ENCODE data around the gene MCTP1. TPM values are rescaled to one million over a fixed set of nuclear protein-coding genes. Genes with fewer than 3 reads are reported as not detected.

The MCTP1 gene
- total RNA-seq, 1 experiment from 2014 or later: 2.5 TPM

DNA sequence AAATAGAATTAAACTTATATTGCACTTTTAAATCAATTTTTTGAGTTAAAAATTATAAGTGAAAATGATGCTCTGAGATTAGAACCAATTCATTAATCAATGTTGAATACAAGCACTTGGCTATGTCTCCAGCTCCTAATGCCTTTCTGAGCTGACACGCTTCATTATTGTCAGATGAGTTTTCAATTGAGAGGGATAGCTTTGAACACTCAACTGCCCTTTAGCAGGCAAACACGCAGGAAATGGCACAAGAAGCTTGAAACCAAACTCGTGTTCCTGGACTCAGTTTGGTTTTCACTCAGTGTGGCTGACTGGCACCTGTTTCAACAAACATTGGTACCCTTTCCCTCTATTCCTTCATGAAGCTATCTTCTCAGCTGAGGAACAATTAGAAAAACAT is 109.8 kb downstream of the MCTP1 start:
- Histone ChIP-seq H3K9me3 (ENCODE audit: control insufficient read depth, low read depth, low read length) (no peaks in the 10 kb centered on the region), H3K4me2 (ENCODE audit: insufficient read depth, insufficient read length, low read length) (no peak overlapping the region), H3K27ac (ENCODE audit: insufficient read length, low read depth, low read length) (no peak overlapping the region), H2AFZ (ENCODE audit: low read length) (no peak overlapping the region), H3K4me1 (ENCODE audit: insufficient read depth, low read length) (peaks cover 16% of the 10 kb centered on the region; the same call in 1 of the 2 replicates), H4K20me1 (ENCODE audit: control insufficient read depth, insufficient read depth, insufficient read length) (no peaks in the 10 kb centered on the region), H2BK20ac (ENCODE audit: low read depth, low read length, poor library complexity, severe bottlenecking) (no peak overlapping the region), H2BK12ac (ENCODE audit: insufficient read length, low read depth, low read length) (no peak overlapping the region), H3K23ac (ENCODE audit: insufficient read length, low read depth, low read length) (no peak overlapping the region), H3K9ac (ENCODE audit: extremely low read depth, insufficient read length, low read length) (no peak overlapping the region), H3K79me1 (ENCODE audit: insufficient read depth, low read depth, low read length, poor library complexity, severe bottlenecking) (no peaks in the 10 kb centered on the region), H4K5ac (ENCODE audit: insufficient read length, low read depth, low read length) (no peak overlapping the region), H2BK5ac (ENCODE audit: insufficient read length, low read length) (no peak overlapping the region), H3K18ac (ENCODE audit: insufficient read length, low read depth, low read length) (no peak overlapping the region), H2AK5ac (ENCODE audit: insufficient read length, low read length) (no peak overlapping the region), H4K8ac (replicated peaks; ENCODE audit: insufficient read length, low read depth, low read length) (no peak overlapping the region), H3K4ac (ENCODE audit: low read depth, low read length) (no peak overlapping the region), H2BK120ac (ENCODE audit: low read depth, low read length, poor library complexity, severe bottlenecking) (no peak overlapping the region), H2BK15ac (ENCODE audit: low read depth, low read length) (no peak overlapping the region), H4K91ac (ENCODE audit: insufficient read length, low read depth, low read length) (no peak overlapping the region), H3K56ac (ENCODE audit: insufficient read length, low read depth, low read length) (no peak overlapping the region), H3K79me2 (ENCODE audit: insufficient read depth, low read length) (no peaks in the 10 kb centered on the region), H3T11ph (ENCODE audit: low read length) (no peak overlapping the region), H3K14ac (ENCODE audit: insufficient read depth, low read length) (no peak overlapping the region), H3K27me3 (ENCODE audit: insufficient read depth, low read length) (no peaks in the 10 kb centered on the region), H3K23me2 (ENCODE audit: insufficient read length, low read depth, low read length, poor library complexity, severe bottlenecking) (no peaks in the 10 kb centered on the region)
- Mint-ChIP-seq H3K4me3 (no peak overlapping the region), H3K4me1 (peaks cover 69 to 70% of the 10 kb centered on the region in 2 experiments), H3K9me3 (peaks cover 13 to 14% of the 10 kb centered on the region in 2 experiments), H3K27ac (peak overlapping the region in 1 of 3 experiments; percentile 90; a peak in 2 of 7 replicates), H3K36me3 (ENCODE audit: insufficient read depth in 1 of 3, low read depth in 3 of 3) (peaks cover 11 to 15% (median 14%) of the 10 kb centered on the region in 3 experiments), H3K27me3 (ENCODE audit: low read depth) (no peaks in the 10 kb centered on the region)
- TF ChIP-seq, protein P1, sequence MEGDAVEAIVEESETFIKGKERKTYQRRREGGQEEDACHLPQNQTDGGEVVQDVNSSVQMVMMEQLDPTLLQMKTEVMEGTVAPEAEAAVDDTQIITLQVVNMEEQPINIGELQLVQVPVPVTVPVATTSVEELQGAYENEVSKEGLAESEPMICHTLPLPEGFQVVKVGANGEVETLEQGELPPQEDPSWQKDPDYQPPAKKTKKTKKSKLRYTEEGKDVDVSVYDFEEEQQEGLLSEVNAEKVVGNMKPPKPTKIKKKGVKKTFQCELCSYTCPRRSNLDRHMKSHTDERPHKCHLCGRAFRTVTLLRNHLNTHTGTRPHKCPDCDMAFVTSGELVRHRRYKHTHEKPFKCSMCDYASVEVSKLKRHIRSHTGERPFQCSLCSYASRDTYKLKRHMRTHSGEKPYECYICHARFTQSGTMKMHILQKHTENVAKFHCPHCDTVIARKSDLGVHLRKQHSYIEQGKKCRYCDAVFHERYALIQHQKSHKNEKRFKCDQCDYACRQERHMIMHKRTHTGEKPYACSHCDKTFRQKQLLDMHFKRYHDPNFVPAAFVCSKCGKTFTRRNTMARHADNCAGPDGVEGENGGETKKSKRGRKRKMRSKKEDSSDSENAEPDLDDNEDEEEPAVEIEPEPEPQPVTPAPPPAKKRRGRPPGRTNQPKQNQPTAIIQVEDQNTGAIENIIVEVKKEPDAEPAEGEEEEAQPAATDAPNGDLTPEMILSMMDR (conservative IDR thresholded peaks at IDR 0.05): no peak
- no peak for DNase-seq
- no CpG with 5 or more reads among the region's 3 CpGs for WGBS (ENCODE audit: extremely low coverage, insufficient read length, low lambda C conversion rate)

All from H9 (cell line).